ENCODE results near the gene SLC16A14. TPM values are rescaled to one million over a fixed set of nuclear protein-coding genes. Genes with fewer than 3 reads are reported as not detected.
"Not testable (repeated sequence)": the region's sequence is repeated elsewhere in the genome, so short reads cannot be mapped to it uniquely, and the experiment has no call there.

Gene SLC16A14
- total RNA-seq (3.5 TPM), polyA plus RNA-seq (4.4 TPM)
- long read RNA-seq, donor 1 = 0 reads
- long read RNA-seq, donor 2, partial matches to known transcripts = 0 of 1 reads
- long read RNA-seq, donor 2, other reads (novel, unspliced or antisense) = 0 of 1 reads
- long read RNA-seq, donor 3, partial matches to known transcripts = 0 of 2 reads
- long read RNA-seq, donor 3, other reads (novel, unspliced or antisense) = 0 of 2 reads
- long read RNA-seq, donor 4, full-length matches to known transcripts = 1 of 1 reads
- long read RNA-seq, donor 4, partial matches to known transcripts = 0 of 1 reads
- long read RNA-seq, donor 4, other reads (novel, unspliced or antisense) = 0 of 1 reads
- long read RNA-seq, donor 5, full-length matches to known transcripts = 2 of 2 reads
- long read RNA-seq, donor 5, partial matches to known transcripts = 0 of 2 reads
- long read RNA-seq, donor 5, other reads (novel, unspliced or antisense) = 0 of 2 reads
- long read RNA-seq, donor 6, full-length matches to known transcripts = 1 of 1 reads
- long read RNA-seq, donor 6, partial matches to known transcripts = 0 of 1 reads
- long read RNA-seq, donor 6, other reads (novel, unspliced or antisense) = 0 of 1 reads
- long read RNA-seq, donor 7, partial matches to known transcripts = 0 of 6 reads
- long read RNA-seq, donor 7, other reads (novel, unspliced or antisense) = 6 of 6 reads
- long read RNA-seq, donor 8 = 0 reads
- long read RNA-seq, donor 9, full-length matches to known transcripts = 1 of 1 reads
- long read RNA-seq, donor 9, partial matches to known transcripts = 0 of 1 reads
- long read RNA-seq, donor 9, other reads (novel, unspliced or antisense) = 0 of 1 reads
- long read RNA-seq, donor 10, partial matches to known transcripts = 0 of 2 reads
- long read RNA-seq, donor 10, other reads (novel, unspliced or antisense) = 0 of 2 reads

GRCh38 chr2:230068651-230069055, at the start of gene SLC16A14:
TSS of gene SLC16A14 (minus strand) at chr2:230068924. CDS start at chr2:230059352, 9,572 bp downstream.
- H3K36me3 ChIP-seq (ENCODE audit: control insufficient read depth in 2 of 2, insufficient read depth in 2 of 2, low read length in 1 of 2) = no peaks in the 10 kb centered on the region
- H3K4me3 ChIP-seq (ENCODE audit: low read length in 2 of 2) = peak within 1 kb of the TSS; percentile 44 to 64
- peak; percentile 8 to 70 (median 30) for DNase-seq (ENCODE audit: low read depth in 6 of 9, low spot score in 9 of 9)
- peak within 1 kb of the TSS; percentile 52 to 57 for H3K27ac ChIP-seq (ENCODE audit: low read depth in 1 of 2, low read length in 1 of 2)
- H3K9me3 ChIP-seq (ENCODE audit: control insufficient read depth in 2 of 2, insufficient read depth in 1 of 2, low read length in 1 of 2) = peaks cover 0 to 2% of the 10 kb centered on the region in 2 donors
- H3K27me3 ChIP-seq (ENCODE audit: control insufficient read depth in 2 of 2, insufficient read depth in 1 of 2, low read length in 1 of 2) = peaks cover 3 to 35% of the 10 kb centered on the region in 2 donors
- peaks cover 5 to 13% of the 10 kb centered on the region in 2 donors for H3K4me1 ChIP-seq (ENCODE audit: control insufficient read depth in 2 of 2, insufficient read depth in 2 of 2, low read length in 2 of 2)
- WGBS = 2% methylated on average over 24 of the region's 24 CpGs

GRCh38 chr2:230106771-230107170, 38.0 kb upstream of the SLC16A14 start:
- no peaks in the 10 kb centered on the region for H3K4me1 ChIP-seq (ENCODE audit: control insufficient read depth in 2 of 2, insufficient read depth in 2 of 2, low read length in 2 of 2)
- no peak for DNase-seq (ENCODE audit: low read depth in 6 of 9, low spot score in 9 of 9)
- WGBS = 97% methylated on average over 1 of the region's 1 CpG
- H3K27ac ChIP-seq (ENCODE audit: low read depth in 1 of 2, low read length in 1 of 2) = no peak overlapping the region
- H3K4me3 ChIP-seq (ENCODE audit: low read length in 2 of 2) = no peak overlapping the region
- H3K36me3 ChIP-seq (ENCODE audit: control insufficient read depth in 2 of 2, insufficient read depth in 2 of 2, low read length in 1 of 2) = no peaks in the 10 kb centered on the region
- no peaks in the 10 kb centered on the region for H3K9me3 ChIP-seq (ENCODE audit: control insufficient read depth in 2 of 2, insufficient read depth in 1 of 2, low read length in 1 of 2)
- no peaks in the 10 kb centered on the region for H3K27me3 ChIP-seq (ENCODE audit: control insufficient read depth in 2 of 2, insufficient read depth in 1 of 2, low read length in 1 of 2)

DNA sequence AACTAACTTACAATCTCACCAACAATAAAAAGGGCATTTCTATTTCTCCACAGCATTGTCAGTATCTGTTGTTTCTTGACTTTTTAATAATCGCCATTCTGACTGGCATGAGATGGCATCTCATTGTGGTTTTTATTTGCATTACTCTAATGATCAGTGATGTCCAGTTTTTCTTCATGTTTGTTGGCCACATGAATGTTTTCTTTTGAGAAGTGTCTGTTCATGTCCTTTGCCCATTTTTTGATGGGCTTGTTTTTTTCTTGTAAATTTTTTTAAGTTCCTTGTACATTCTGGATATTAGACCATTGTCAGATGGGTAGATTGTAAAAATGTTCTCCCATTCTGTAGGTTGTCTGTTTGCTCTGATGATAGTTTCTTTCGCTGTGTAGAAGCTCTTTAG, 33.2 kb upstream of the SLC16A14 start:
- H3K4me3 ChIP-seq (ENCODE audit: low read length in 2 of 2); H3K27ac ChIP-seq (ENCODE audit: low read depth in 1 of 2, low read length in 1 of 2); H3K36me3 ChIP-seq (ENCODE audit: control insufficient read depth in 2 of 2, insufficient read depth in 2 of 2, low read length in 1 of 2); H3K27me3 ChIP-seq (ENCODE audit: control insufficient read depth in 2 of 2, insufficient read depth in 1 of 2, low read length in 1 of 2); H3K9me3 ChIP-seq (ENCODE audit: control insufficient read depth in 2 of 2, insufficient read depth in 1 of 2, low read length in 1 of 2); DNase-seq (ENCODE audit: low read depth in 6 of 9, low spot score in 9 of 9); H3K4me1 ChIP-seq (ENCODE audit: control insufficient read depth in 2 of 2, insufficient read depth in 2 of 2, low read length in 2 of 2): not testable (repeated sequence)
- 95% methylated on average over 2 of the region's 2 CpGs for WGBS

- no peak overlapping the region for H3K4me3 ChIP-seq (ENCODE audit: low read length in 2 of 2)
- no peaks in the 10 kb centered on the region for H3K36me3 ChIP-seq (ENCODE audit: control insufficient read depth in 2 of 2, insufficient read depth in 2 of 2, low read length in 1 of 2)
- DNase-seq (ENCODE audit: low read depth in 6 of 9, low spot score in 9 of 9) = no peak
- 96% methylated on average over 2 of the region's 2 CpGs for WGBS
- H3K4me1 ChIP-seq (ENCODE audit: control insufficient read depth in 2 of 2, insufficient read depth in 2 of 2, low read length in 2 of 2) = no peaks in the 10 kb centered on the region
- no peaks in the 10 kb centered on the region for H3K27me3 ChIP-seq (ENCODE audit: control insufficient read depth in 2 of 2, insufficient read depth in 1 of 2, low read length in 1 of 2)
- no peaks in the 10 kb centered on the region for H3K9me3 ChIP-seq (ENCODE audit: control insufficient read depth in 2 of 2, insufficient read depth in 1 of 2, low read length in 1 of 2)
- no peak overlapping the region for H3K27ac ChIP-seq (ENCODE audit: low read depth in 1 of 2, low read length in 1 of 2)
Observed at GRCh38 chr2:230097841-230098240, 29.1 kb upstream of the SLC16A14 start.

GRCh38 chr2:230097424-230097823, 28.7 kb upstream of the SLC16A14 start:
- WGBS = 95% methylated on average over 3 of the region's 3 CpGs
- no peak overlapping the region for H3K27ac ChIP-seq (ENCODE audit: low read depth in 1 of 2, low read length in 1 of 2)

DNA sequence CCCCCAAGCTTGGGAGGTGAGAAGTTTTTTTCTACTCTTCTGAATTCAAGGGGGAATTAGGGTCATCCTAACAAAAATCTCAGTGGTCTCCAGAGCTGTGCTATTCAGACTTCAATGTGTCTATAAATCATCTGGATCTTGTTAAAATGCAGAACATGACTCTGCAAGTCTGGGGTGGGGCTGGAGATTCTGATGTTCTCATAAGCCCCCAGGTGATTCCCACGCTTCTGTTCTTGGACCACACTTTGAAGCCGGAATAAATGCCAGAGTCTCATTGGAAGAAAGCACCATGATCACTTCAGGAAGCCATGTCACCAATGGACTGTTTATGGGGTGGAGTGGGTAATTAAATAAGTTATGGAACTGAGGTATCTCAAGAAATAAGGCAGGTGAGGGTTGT, 22.2 kb upstream of the SLC16A14 start:
- WGBS = 98% methylated on average over 2 of the region's 2 CpGs
- DNase-seq (ENCODE audit: low read depth in 6 of 9, low spot score in 9 of 9) = no peak
- H3K36me3 ChIP-seq (ENCODE audit: control insufficient read depth in 2 of 2, insufficient read depth in 2 of 2, low read length in 1 of 2) = no peaks in the 10 kb centered on the region
- no peak overlapping the region for H3K27ac ChIP-seq (ENCODE audit: low read depth in 1 of 2, low read length in 1 of 2)
- H3K4me3 ChIP-seq (ENCODE audit: low read length in 2 of 2) = no peak overlapping the region
- no peaks in the 10 kb centered on the region for H3K9me3 ChIP-seq (ENCODE audit: control insufficient read depth in 2 of 2, insufficient read depth in 1 of 2, low read length in 1 of 2)
- H3K4me1 ChIP-seq (ENCODE audit: control insufficient read depth in 2 of 2, insufficient read depth in 2 of 2, low read length in 2 of 2) = no peaks in the 10 kb centered on the region
- H3K27me3 ChIP-seq (ENCODE audit: control insufficient read depth in 2 of 2, insufficient read depth in 1 of 2, low read length in 1 of 2) = no peaks in the 10 kb centered on the region

More at GRCh38 chr2:230097424-230097823, 28.7 kb upstream of the SLC16A14 start:
- H3K27me3 ChIP-seq (ENCODE audit: control insufficient read depth in 2 of 2, insufficient read depth in 1 of 2, low read length in 1 of 2) = no peaks in the 10 kb centered on the region
- H3K4me3 ChIP-seq (ENCODE audit: low read length in 2 of 2) = no peak overlapping the region
- H3K36me3 ChIP-seq (ENCODE audit: control insufficient read depth in 2 of 2, insufficient read depth in 2 of 2, low read length in 1 of 2) = no peaks in the 10 kb centered on the region
- no peaks in the 10 kb centered on the region for H3K9me3 ChIP-seq (ENCODE audit: control insufficient read depth in 2 of 2, insufficient read depth in 1 of 2, low read length in 1 of 2)
- no peaks in the 10 kb centered on the region for H3K4me1 ChIP-seq (ENCODE audit: control insufficient read depth in 2 of 2, insufficient read depth in 2 of 2, low read length in 2 of 2)
- DNase-seq (ENCODE audit: low read depth in 6 of 9, low spot score in 9 of 9) = no peak

DNA sequence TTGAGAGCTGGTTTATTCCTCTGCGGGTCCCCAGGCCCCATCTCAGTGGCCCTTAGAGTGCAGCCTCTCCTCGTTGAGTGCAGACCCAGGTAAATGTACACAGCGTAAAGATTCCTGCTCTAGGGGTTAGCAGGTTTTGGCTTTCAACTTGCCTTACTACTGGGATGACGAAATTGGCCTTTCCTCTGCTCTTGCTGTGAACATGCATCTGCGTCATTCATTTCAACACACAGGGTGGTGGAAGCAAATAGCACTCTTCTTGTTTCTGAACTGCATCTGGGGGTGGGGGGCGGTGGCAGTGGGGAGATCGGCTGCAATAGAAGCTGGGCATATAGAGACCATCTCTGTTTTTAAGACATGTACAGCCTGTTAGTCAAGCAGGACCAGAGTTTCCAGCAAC, 16.5 kb upstream of the SLC16A14 start:
- H3K27me3 ChIP-seq (ENCODE audit: control insufficient read depth in 2 of 2, insufficient read depth in 1 of 2, low read length in 1 of 2) = no peaks in the 10 kb centered on the region
- H3K9me3 ChIP-seq (ENCODE audit: control insufficient read depth in 2 of 2, insufficient read depth in 1 of 2, low read length in 1 of 2) = no peaks in the 10 kb centered on the region
- H3K4me1 ChIP-seq (ENCODE audit: control insufficient read depth in 2 of 2, insufficient read depth in 2 of 2, low read length in 2 of 2) = no peaks in the 10 kb centered on the region
- no peaks in the 10 kb centered on the region for H3K36me3 ChIP-seq (ENCODE audit: control insufficient read depth in 2 of 2, insufficient read depth in 2 of 2, low read length in 1 of 2)
- H3K27ac ChIP-seq (ENCODE audit: low read depth in 1 of 2, low read length in 1 of 2) = no peak overlapping the region
- H3K4me3 ChIP-seq (ENCODE audit: low read length in 2 of 2) = no peak overlapping the region
- no peak for DNase-seq (ENCODE audit: low read depth in 6 of 9, low spot score in 9 of 9)
- WGBS = 89% methylated on average over 7 of the region's 7 CpGs

- Histone ChIP-seq H3K9me3 (ENCODE audit: control insufficient read depth in 2 of 2, insufficient read depth in 1 of 2, low read length in 1 of 2) (no peaks in the 10 kb centered on the region), H3K4me1 (ENCODE audit: control insufficient read depth in 2 of 2, insufficient read depth in 2 of 2, low read length in 2 of 2) (no peaks in the 10 kb centered on the region), H3K4me3 (ENCODE audit: low read length in 2 of 2) (no peak overlapping the region), H3K27ac (ENCODE audit: low read depth in 1 of 2, low read length in 1 of 2) (no peak overlapping the region), H3K27me3 (ENCODE audit: control insufficient read depth in 2 of 2, insufficient read depth in 1 of 2, low read length in 1 of 2) (no peaks in the 10 kb centered on the region), H3K36me3 (ENCODE audit: control insufficient read depth in 2 of 2, insufficient read depth in 2 of 2, low read length in 1 of 2) (no peaks in the 10 kb centered on the region)
- DNase-seq (ENCODE audit: low read depth in 6 of 9, low spot score in 9 of 9) = no peak
- 66% methylated on average over 5 of the region's 5 CpGs for WGBS
Observed at GRCh38 chr2:230077851-230078547, 9.3 kb upstream of the SLC16A14 start.

All from thymus (tissue), 14 donors.